Measurements from ENCODE around the gene ATXN1L.
"Not testable (repeated sequence)": the region's sequence is repeated elsewhere in the genome, so short reads cannot be mapped to it uniquely, and the experiment has no call there.

Gene ATXN1L

GRCh38 chr16:71894921-71895678 lies 49.3 kb downstream of the ATXN1L start, which contains the start of gene IST1:
Gene IST1 (plus strand): TSS chr16:71895531. CDS start chr16:71915641, 20,110 bp downstream.
- DNase-seq, result peak; percentile 16 to 88

- no peak for DNase-seq
Measured at GRCh38 chr16:71895679-71896365, 50.0 kb downstream of the ATXN1L start.

- DNase-seq, result no peak
Measured at GRCh38 chr16:71896764-71897368, 51.1 kb downstream of the ATXN1L start.

GRCh38 chr16:71899171-71899570 lies 53.4 kb downstream of the ATXN1L start:
- DNase-seq, result no peak

GRCh38 chr16:71902656-71903365 lies 57.0 kb downstream of the ATXN1L start:
- no peak for DNase-seq

- no peak for DNase-seq
Measured at GRCh38 chr16:71903608-71904007, 57.8 kb downstream of the ATXN1L start.

GRCh38 chr16:71904239-71904638 lies 58.5 kb downstream of the ATXN1L start:
- no peak for DNase-seq

- not testable (repeated sequence) for DNase-seq
Measured at GRCh38 chr16:71905765-71906164, 60.0 kb downstream of the ATXN1L start.
